CD14-positive monocyte (primary cell): ENCODE data around the gene NOP9. TPM values are rescaled to one million over a fixed set of nuclear protein-coding genes. Genes with fewer than 3 reads are reported as not detected.

Source experiments
- DNase-seq, 3 donors: peaks; one replicate each; pipeline ENCODE4 v3.0.0-alpha.2; 2011 to 2022
- H2AFZ ChIP-seq: 2 replicates; pipeline ENCODE4 v1.6.0; 2012; ENCODE audit warnings: mild to moderate bottlenecking, low read depth, low read length, inconsistent platforms; ENCODE audit not compliant: insufficient read depth, poor library complexity, severe bottlenecking
- H3K27ac ChIP-seq, 2 donors: 1 replicate in 1 of 2; 2 replicates in 1 of 2; pipeline ENCODE4 v1.5.1; 2012 to 2013; ENCODE audit warnings: low read length in 2 of 2, control low read depth in 1 of 2, inconsistent platforms in 1 of 2, low read depth in 1 of 2, mild to moderate bottlenecking in 1 of 2
- H3K27me3 ChIP-seq, 2 donors: one replicate each; pipeline versions ENCODE4 v1.6.0 to v1.6.1; 2011 to 2013; ENCODE audit warnings: low read length in 2 of 2; ENCODE audit not compliant: control insufficient read depth in 2 of 2, insufficient read depth in 2 of 2
- H3K36me3 ChIP-seq, 2 donors: replicated peaks in 1 of 2; 1 replicate in 1 of 2; 2 replicates in 1 of 2; pipeline versions ENCODE4 v1.5.1 to v1.6.1; 2012 to 2013; ENCODE audit warnings: low read length in 2 of 2, control low read depth in 1 of 2, inconsistent platforms in 1 of 2, mild to moderate bottlenecking in 1 of 2; ENCODE audit not compliant: insufficient read depth in 2 of 2, control insufficient read depth in 1 of 2
- H3K4me1 ChIP-seq, 2 donors: 1 replicate in 1 of 2; 2 replicates in 1 of 2; pipeline versions ENCODE4 v1.5.1 to v1.6.1; 2012 to 2013; ENCODE audit warnings: low read length in 2 of 2, control low read depth in 1 of 2, inconsistent platforms in 1 of 2, mild to moderate bottlenecking in 1 of 2, moderate library complexity in 1 of 2; ENCODE audit not compliant: insufficient read depth in 2 of 2, control insufficient read depth in 1 of 2
- H3K4me2 ChIP-seq: replicated peaks from 2 replicates; pipeline ENCODE3; 2012; ENCODE audit warnings: low read length, moderate library complexity, mild to moderate bottlenecking; ENCODE audit not compliant: poor library complexity, severe bottlenecking; ENCODE audit errors: extremely low read depth
- H3K4me3 ChIP-seq, 3 experiments: fragments of 200-600 bp in 1 of 3; sonication (generic) in 1 of 3; replicated peaks in 1 of 3; 1 replicate in 2 of 3; 2 replicates in 1 of 3; pipeline ENCODE4 v1.5.1; 2011 to 2013; ENCODE audit warnings: low read length in 3 of 3, mild to moderate bottlenecking in 3 of 3, control low read depth in 2 of 3, low read depth in 2 of 3, inconsistent platforms in 1 of 3, moderate library complexity in 1 of 3
- H3K79me2 ChIP-seq: 2 replicates; pipeline ENCODE4 v1.6.0; 2012; ENCODE audit warnings: mild to moderate bottlenecking, control low read depth, inconsistent platforms, low read length, moderate library complexity; ENCODE audit not compliant: insufficient read depth
- H3K9ac ChIP-seq: 2 replicates; pipeline ENCODE4 v1.6.0; 2017; ENCODE audit warnings: low read length, mild to moderate bottlenecking; ENCODE audit not compliant: insufficient read depth, poor library complexity, severe bottlenecking
- H3K9me3 ChIP-seq, 2 donors: replicated peaks in 1 of 2; 1 replicate in 1 of 2; 2 replicates in 1 of 2; pipeline versions ENCODE4 v1.5.1 to v1.6.1; 2012 to 2013; ENCODE audit warnings: low read length in 2 of 2, control low read depth in 1 of 2; ENCODE audit not compliant: control insufficient read depth in 1 of 2, insufficient read depth in 1 of 2
- H4K20me1 ChIP-seq: 2 replicates; pipeline ENCODE4 v1.6.0; 2012; ENCODE audit warnings: mild to moderate bottlenecking, low read length, control low read depth, moderate library complexity; ENCODE audit not compliant: insufficient read depth
- H3K27ac Mint-ChIP-seq, 7 donors: one replicate each; pipeline ENCODE4 v1.8.0; 2020; ENCODE audit warnings: mild to moderate bottlenecking in 7 of 7, mixed read lengths in 7 of 7, moderate library complexity in 6 of 7, inconsistent platforms in 2 of 7
- H3K27me3 Mint-ChIP-seq, 3 donors: one replicate each; pipeline ENCODE4 v1.8.0; 2021 to 2022; ENCODE audit warnings: low read depth in 3 of 3, mild to moderate bottlenecking in 3 of 3, mixed read lengths in 3 of 3, moderate library complexity in 3 of 3, inconsistent platforms in 1 of 3
- H3K36me3 Mint-ChIP-seq, 2 donors: one replicate each; pipeline ENCODE4 v1.8.0; 2020; ENCODE audit warnings: mixed read lengths in 2 of 2, inconsistent platforms in 1 of 2, mild to moderate bottlenecking in 1 of 2
- H3K4me1 Mint-ChIP-seq: one replicate; pipeline ENCODE4 v1.8.0; 2020; ENCODE audit warnings: mild to moderate bottlenecking, mixed read lengths
- H3K4me3 Mint-ChIP-seq, 2 donors: one replicate each; pipeline ENCODE4 v1.8.0; 2020; ENCODE audit warnings: mild to moderate bottlenecking in 2 of 2, mixed read lengths in 2 of 2, moderate library complexity in 1 of 2
- H3K9me3 Mint-ChIP-seq, 7 donors: one replicate each; pipeline ENCODE4 v1.8.0; 2020 to 2022; ENCODE audit warnings: mixed read lengths in 7 of 7, mild to moderate bottlenecking in 6 of 7, moderate library complexity in 6 of 7, inconsistent platforms in 2 of 7
- CTCF ChIP-seq: fragments of 200-600 bp; IDR thresholded peaks from one replicate; pipeline ENCODE4 v1.8.0; 2022; ENCODE audit warnings: antibody characterized with exemption, mild to moderate bottlenecking
- WGBS: methylation state at CpG from one replicate; pipeline ENCODE4 v1.1.5; 2013; ENCODE audit warnings: missing lambda C conversion rate; ENCODE audit not compliant: insufficient coverage; 5-methylcytosine and 5-hydroxymethylcytosine counted together
- intact Hi-C, 2 donors: fragments of 100-400 bp; cut with micrococcal nuclease; formaldehyde crosslinking; loops; one replicate each; pipeline versions ENCODE4 v1.15.0 to v1.15.1; 2023
- polyA plus RNA-seq, 3 donors: library from polyadenylated mRNA; depleted of rRNA in 1 of 3; unstranded in 2 of 3; stranded (reverse) in 1 of 3; fragments of 300-500 nt in 2 of 3; fragments of >200 nt in 1 of 3; fragmentation: Illumina TruSeq in 2 of 3; gene quantifications; 1 replicate in 2 of 3; 2 replicates in 1 of 3; pipeline ENCODE4 v1.2.3, GENCODE V29; 2012 to 2021

The NOP9 gene
- polyA plus RNA-seq, 3 donors = 1.2 to 16.6 (median 1.3) TPM

- H3K36me3 ChIP-seq = no peaks in the 10 kb centered on the region
- H3K4me1 ChIP-seq = peaks cover 34 to 36% of the 10 kb centered on the region in 2 donors
- no peaks in the 10 kb centered on the region for H3K9me3 ChIP-seq
- Mint-ChIP-seq H3K4me3 (no peak overlapping the region), H3K9me3 (peaks cover 0 to 2% (median 0%) of the 10 kb centered on the region in 7 donors), H3K36me3 (peaks cover 0 to 1% of the 10 kb centered on the region in 2 donors), H3K27me3 (peaks cover 3 to 13% (median 4%) of the 10 kb centered on the region in 3 donors), H3K27ac (peak overlapping the region in 2 of 7 donors; percentile 8 to 27), H3K4me1 (peaks cover 51% of the 10 kb centered on the region)
- DNase-seq = no peak
- no peak for TF ChIP-seq CTCF
- no peak overlapping the region for H3K4me3 ChIP-seq
- 70% methylated on average over 3 of the region's 3 CpGs for WGBS
- H3K79me2 ChIP-seq = no peaks in the 10 kb centered on the region
- no peaks in the 10 kb centered on the region for H3K27me3 ChIP-seq
- intact Hi-C loops = no loop called here
- H2AFZ ChIP-seq = no peak overlapping the region
- H3K27ac ChIP-seq = no peak overlapping the region
- H3K9ac ChIP-seq = no peak overlapping the region
- H4K20me1 ChIP-seq = peaks cover 6% of the 10 kb centered on the region
- no peak overlapping the region for H3K4me2 ChIP-seq
Observed at GRCh38 chr14:24323341-24323740, 23.7 kb downstream of the NOP9 start.

GRCh38 chr14:24324024-24324423 is 24.4 kb downstream of the NOP9 start:
- Histone ChIP-seq H4K20me1 (no peaks in the 10 kb centered on the region), H3K4me2 (no peak overlapping the region), H3K4me1 (peaks cover 34 to 36% of the 10 kb centered on the region in 2 donors), H3K79me2 (no peaks in the 10 kb centered on the region), H3K9me3 (no peaks in the 10 kb centered on the region), H2AFZ (no peak overlapping the region), H3K4me3 (no peak overlapping the region), H3K36me3 (no peaks in the 10 kb centered on the region), H3K27me3 (no peaks in the 10 kb centered on the region), H3K27ac (no peak overlapping the region), H3K9ac (no peak overlapping the region)
- H3K27ac Mint-ChIP-seq = no peak overlapping the region
- peaks cover 2 to 14% (median 4%) of the 10 kb centered on the region in 3 donors for H3K27me3 Mint-ChIP-seq
- H3K36me3 Mint-ChIP-seq = peaks cover 0 to 1% of the 10 kb centered on the region in 2 donors
- WGBS = 94% methylated on average over 4 of the region's 6 CpGs
- H3K4me1 Mint-ChIP-seq = peaks cover 51% of the 10 kb centered on the region
- intact Hi-C loops = no loop called here
- DNase-seq = no peak
- peaks cover 0 to 4% (median 0%) of the 10 kb centered on the region in 7 donors for H3K9me3 Mint-ChIP-seq
- TF ChIP-seq CTCF = no peak
- H3K4me3 Mint-ChIP-seq = no peak overlapping the region
